Cerebellar nuclear complex (tissue), 1 donor: Measurements from ENCODE around the gene CCDC148.

ENCODE experiments used
- DNase-seq, 2 experiments: peaks; one replicate each; lab custom pipeline; 2025; lab: John Stamatoyannopoulos, UW

Gene CCDC148

DNA sequence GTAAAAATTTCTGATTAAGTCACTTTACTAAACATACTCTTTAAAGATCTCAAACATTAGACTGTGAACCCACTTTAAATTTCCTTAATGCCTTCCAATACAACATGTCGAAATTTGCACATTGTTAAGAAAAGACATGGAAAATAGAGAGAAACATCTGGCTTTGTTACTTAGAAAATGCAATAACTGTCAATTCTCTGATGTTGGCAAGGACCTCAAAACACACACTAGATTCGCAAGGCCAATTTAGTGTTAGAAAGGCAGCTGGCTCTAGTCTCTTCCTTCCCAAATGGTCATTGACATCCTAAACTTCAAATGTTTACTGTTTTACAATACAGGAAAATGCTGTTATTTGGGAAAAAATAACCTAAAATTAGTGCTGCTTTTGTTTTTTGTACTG lies 244.3 kb downstream of the CCDC148 start:
- DNase-seq, result no peak

DNA sequence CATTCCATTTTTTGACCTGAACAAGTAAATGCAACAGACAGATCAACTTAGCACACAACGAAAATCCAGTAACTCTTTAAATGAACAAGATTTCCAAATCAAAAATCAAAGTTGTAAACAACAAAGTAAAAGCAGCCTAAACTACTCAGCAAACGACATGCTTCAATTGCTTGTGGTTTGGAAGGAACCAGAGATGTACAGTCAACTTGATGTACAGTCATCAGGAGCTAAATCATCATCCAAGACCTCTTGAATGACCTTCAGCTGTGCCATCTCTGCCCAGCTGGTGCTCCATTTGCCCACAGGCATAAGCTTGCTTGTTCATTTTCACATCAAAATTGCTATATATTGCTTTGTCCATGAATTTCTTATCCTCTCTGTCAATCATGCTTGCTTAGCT lies 245.1 kb downstream of the CCDC148 start:
- DNase-seq, result no peak

GRCh38 chr2:158207354-158207753 lies 249.2 kb downstream of the CCDC148 start:
- DNase-seq, result no peak

DNA sequence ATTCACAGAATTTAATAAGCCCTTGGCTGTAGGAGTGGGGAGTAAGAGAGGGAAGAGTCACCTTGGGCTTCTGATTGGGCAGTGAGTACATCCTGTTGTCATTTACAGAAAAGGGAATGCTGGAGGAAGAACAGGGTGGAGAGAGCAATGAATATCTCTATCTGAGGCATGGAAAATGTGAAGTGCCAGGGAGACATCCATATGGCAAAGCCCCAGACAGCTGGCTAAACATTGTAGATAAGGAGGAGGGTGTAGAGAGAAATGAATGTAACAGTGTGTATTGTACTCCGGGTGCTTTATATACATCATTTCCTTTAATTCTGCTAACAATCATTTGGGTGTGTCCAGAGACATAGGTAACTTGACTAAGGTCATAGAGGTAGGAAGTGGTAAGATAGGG lies 251.3 kb downstream of the CCDC148 start:
- no peak for DNase-seq

DNA sequence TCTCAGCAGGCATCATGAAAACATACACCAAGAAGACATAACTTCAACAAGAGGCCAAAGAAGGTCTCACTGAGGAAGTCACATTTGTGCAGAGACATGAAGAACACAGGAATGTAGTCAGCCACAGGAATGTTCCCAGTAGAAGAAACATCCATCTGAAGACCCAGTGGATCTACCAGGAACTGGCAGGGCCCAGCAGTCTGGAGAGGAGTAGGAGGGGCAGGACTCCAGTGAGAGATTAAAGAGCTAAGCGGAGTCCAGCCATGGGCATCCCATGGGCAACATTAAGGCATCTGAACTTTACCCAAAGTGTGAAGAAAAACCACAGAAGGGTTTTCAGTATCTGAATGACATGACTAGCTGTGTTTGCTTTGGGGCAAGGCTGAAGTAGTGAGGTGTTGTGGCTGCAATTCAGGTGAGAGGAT lies 251.8 kb downstream of the CCDC148 start:
- DNase-seq, result no peak

DNA sequence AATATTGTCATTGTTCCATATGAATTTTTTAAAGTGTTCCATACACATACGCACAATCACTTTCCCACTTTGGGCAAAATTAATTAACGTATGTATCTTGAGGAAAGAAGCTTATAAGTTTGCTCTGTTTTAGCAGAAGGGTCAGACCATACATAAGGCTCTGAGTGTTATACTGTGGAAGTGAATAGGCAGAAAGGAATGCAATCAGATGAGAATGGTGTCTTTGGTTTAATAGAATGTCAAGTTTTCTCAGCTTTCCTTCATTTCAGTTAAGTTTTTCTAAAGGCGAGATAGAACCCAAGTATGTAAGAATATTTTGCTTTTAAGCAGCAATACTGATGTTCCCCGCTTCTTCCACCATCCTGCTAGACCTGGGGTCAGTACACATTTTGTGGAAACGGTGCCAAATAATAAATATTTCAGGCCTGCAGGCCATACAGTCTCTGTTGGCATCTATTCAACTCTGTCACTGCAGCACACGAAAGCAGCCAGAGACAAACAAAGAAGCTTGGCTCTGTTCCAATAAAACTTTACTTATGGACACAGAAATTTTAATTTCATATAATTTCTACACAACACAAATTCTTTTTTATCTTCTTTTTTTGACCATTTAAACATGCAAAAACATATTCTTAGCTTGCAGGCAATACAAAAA lies 254.3 kb downstream of the CCDC148 start:
- DNase-seq, result no peak

- DNase-seq, result no peak
These were observed 256.5 kb downstream of the CCDC148 start for GRCh38 chr2:158199928-158200650.

DNA sequence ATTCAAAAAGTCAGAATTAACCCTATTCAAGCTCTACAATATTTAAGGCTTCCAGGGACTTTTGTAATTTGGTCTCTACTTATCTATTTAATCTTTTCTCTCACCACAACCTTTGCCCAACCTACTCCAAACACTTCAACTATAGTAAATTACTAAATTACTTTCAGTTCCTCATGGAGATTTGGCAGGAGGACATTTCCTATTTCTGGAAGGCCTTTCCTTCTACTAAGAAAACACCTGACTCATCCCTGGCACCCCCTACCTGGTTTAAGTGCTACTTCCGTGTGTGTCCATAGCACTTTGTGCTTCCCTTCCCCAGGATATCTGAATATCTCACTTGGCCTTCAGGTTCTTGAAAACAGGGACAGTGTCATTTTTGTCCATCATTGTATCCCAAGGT lies 258.6 kb downstream of the CCDC148 start:
- no peak for DNase-seq

GRCh38 chr2:158194229-158194628 lies 262.3 kb downstream of the CCDC148 start:
- no peak for DNase-seq

DNA sequence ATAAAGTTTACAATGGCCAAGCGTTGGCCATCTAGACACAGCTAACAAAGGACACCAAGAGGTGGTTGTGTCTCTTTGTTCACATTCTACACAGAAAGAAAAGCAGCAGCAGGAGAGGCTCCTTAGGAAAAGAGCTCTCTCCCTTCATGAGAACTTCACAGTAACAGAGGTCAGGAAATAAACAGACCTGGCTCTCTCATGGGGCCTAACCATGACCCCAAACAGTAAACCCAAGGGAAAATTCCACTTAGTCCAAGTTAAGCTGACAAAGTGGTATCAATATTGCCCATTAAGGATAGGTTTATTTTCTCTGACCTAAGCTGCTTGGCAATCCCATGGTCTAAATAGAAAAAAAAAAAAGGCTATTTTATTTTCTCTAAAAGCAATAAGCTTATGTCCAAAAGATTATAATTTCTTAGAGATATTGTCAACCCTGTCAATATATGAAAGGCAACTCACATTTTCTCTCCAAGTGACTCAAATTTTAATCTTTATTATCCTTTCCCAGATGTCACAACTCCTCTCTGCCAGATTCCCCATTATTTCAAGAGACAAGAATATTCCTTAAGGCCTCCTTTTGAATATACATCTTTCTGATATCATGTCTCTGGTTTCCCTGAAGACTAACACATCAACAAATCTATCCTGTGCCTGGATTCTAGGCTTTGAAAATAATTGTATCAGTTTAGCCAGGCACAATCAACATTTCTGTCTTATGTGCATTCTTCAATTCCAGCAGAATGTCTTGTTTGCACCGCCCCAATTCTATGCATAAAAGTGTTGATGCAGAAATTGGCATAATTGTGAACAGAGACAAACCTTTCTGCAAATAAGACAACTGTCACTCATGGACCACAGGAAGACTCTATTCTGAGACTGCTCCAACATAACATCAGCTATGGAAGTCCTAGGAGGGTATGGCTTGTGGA lies 263.8 kb downstream of the CCDC148 start:
- no peak for DNase-seq

GRCh38 chr2:158191076-158191895 lies 265.3 kb downstream of the CCDC148 start:
- DNase-seq, result no peak

- DNase-seq, result no peak
These were observed 267.0 kb downstream of the CCDC148 start for GRCh38 chr2:158189526-158189925.

GRCh38 chr2:158187908-158188307 lies 268.6 kb downstream of the CCDC148 start:
- DNase-seq, result no peak

- DNase-seq, result no peak
These were observed 271.8 kb downstream of the CCDC148 start for GRCh38 chr2:158184556-158185343.

- no peak for DNase-seq
These were observed 272.6 kb downstream of the CCDC148 start for GRCh38 chr2:158184001-158184400.

DNA sequence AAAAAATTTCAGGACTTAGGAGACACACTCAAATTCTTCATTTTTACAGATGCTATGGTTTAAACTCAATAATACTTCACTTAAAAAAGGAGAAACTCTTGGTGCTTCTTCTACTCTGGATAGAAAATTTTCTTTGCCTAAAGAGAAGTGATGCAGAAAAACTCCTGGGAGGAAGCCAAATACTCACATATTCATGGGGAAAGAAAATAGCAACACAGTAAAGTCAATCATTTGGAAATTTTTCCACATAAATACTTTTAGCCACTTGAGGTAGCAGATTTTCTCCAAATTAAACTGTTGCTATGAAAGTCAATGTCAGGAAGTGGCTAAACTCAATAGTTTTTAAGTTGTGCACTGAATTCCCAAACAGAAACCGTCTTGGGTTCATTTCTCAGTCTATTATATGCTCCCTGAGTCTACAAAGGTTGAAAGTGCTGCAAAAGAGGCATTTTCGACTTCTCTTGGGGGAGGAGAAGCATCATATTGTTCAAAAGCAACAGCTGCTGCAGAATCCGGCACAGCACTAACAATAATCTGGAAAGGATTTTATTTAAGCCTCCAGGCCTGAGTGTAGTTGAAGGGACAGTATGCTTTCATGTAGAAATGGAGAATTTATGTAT lies 273.8 kb downstream of the CCDC148 start:
- DNase-seq, result no peak

GRCh38 chr2:158181171-158181570 lies 275.4 kb downstream of the CCDC148 start:
- no peak for DNase-seq

DNA sequence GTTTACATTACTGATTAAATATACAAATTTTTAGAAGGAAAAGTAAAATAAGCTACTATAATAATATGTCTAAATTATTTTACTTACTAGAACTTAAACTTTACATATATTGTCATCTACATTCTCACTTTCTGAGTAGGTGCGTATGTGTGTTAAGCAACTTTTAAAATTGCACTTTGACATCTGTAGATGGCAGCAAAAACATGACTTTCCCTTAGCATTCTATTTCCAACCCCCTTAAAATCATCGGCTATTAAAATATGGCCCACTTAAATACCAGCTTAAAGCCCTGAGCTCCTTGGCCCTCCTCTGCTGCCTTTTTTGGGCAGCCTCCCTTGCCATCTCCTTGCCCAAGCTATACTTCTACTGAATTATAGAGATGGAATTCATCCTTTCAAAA lies 276.9 kb downstream of the CCDC148 start:
- no peak for DNase-seq

GRCh38 chr2:158178646-158179045 lies 277.9 kb downstream of the CCDC148 start:
- DNase-seq, result no peak

DNA sequence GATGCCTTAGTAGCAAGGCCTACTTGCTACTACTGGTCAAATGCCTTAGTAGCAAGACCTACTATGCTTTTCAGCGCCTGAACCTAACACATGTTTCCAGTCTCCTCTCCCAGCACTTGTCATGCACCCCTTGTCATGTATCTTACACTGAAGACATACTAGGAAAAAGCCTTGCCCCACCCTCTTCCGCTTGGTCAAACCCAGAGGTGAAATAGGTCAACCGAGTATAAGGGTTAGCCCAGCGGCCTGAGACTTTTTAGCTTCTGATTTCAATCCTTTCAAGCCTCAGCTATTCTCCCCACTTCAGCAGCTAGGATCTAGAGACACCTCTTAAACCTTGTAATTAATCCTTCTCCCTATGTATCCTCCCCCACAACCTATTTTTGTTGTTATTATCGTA lies 281.6 kb downstream of the CCDC148 start:
- DNase-seq, result no peak

GRCh38 chr2:158174495-158174894 lies 282.1 kb downstream of the CCDC148 start:
- no peak for DNase-seq
